ENCODE data around the gene TUSC2.

GRCh38 chr3:50370594-50370993 lies 42.6 kb upstream of the TUSC2 start:
- TF ChIP-seq ZSCAN25 (CRISPR knock-in tag; IDR thresholded peaks at IDR 0.05) (no peak), BCL3 (CRISPR knock-in tag; IDR thresholded peaks at IDR 0.05) (no peak), CTCF (CRISPR knock-in tag; IDR thresholded peaks at IDR 0.05) (peak; percentile 49), THAP9 (CRISPR knock-in tag; IDR thresholded peaks at IDR 0.05; ENCODE audit: borderline replicate concordance) (no peak), ZBTB38 (CRISPR knock-in tag; IDR thresholded peaks at IDR 0.05) (no peak), ELF3 (CRISPR knock-in tag; IDR thresholded peaks at IDR 0.05) (no peak), TAF1 (CRISPR knock-in tag; IDR thresholded peaks at IDR 0.05) (no peak), RXRB (CRISPR knock-in tag; IDR thresholded peaks at IDR 0.05; ENCODE audit: borderline replicate concordance) (no peak)

Data from HepG2 (cell line).